ENCODE results near the gene CCM2L.

Gene CCM2L

GRCh38 chr20:32010101-32010500, at the start of gene CCM2L:
Gene CCM2L (plus strand): TSS chr20:32010438. CDS start chr20:32010455, 17 bp downstream.
- no peak for DNase-seq

DNA sequence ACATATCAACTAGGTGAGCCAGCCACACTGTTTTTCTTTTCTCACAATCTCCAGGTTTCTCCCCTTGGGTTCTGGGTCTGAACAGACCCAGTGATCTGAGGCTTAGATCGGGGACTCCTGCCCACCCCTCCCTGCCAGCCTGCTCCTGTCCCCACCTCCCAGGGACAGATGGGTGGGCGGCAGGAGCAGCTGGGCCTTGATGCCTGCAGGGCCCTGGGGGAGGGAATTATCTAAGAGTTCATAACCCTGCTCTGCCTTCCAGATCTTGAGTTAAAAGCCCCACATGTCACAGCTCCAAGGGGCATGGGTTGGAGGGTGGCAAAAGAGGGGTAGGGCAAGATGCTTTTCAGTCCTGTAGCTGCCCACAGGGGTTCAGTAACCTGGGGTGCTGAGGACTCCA, 47.5 kb upstream of the CCM2L start:
- no peak for DNase-seq

DNA sequence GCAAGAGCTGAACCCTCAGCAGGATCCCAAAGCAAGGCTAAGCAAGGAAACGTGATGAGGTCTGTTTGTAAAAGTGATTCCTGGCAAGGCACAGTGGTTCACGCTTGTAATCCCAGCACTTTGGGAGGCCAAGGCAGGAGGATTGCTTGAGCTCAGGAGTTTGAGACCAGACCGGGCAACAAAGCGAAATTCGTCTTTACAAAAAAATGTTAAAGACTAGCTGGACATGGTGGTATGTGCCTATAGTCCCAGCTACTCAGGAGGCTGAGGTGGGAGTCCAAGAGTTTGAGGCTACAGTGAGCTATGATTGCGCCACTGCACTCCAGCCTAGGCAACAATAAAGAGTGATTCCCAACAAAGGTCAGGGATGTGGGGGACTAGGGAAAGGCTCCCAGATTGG, 46.3 kb upstream of the CCM2L start:
- DNase-seq = no peak

DNA sequence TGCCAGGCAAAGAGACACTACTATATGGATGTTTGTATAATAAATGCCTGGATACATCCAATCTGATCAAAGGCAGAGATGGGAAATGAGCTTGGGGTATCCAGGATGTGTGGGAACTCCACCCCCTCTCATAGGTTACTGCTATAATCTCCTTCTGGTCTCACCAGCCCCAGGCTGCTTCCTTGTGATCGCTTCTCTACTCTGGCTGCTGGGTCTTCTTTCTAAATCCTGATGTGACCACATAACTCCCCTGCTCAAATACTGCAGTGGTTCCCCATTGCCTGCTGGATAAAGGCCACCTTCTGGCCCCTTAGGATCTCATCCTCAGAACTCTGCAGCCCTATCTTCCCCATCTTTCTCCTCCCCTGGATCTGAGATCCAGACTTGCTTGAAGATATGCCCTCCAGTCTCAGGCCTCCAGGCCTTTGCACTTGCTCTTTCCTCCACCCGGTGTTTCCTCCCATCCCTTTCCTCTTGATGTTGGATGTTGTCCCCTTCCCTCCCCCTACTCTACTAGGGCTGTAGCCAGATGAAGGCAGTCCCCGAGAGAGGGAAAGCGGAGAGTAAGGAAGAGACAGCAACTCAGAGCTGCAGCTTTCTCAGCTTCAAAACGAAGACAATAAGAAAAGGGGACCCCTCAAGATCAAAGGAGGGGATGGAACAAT, 43.1 kb upstream of the CCM2L start:
- peak; percentile 31 for DNase-seq

GRCh38 chr20:31967830-31968249, 42.4 kb upstream of the CCM2L start, which contains the start of gene XKR7:
Gene XKR7 (plus strand): TSS chr20:31968151. CDS start chr20:31968176, 25 bp downstream.
- DNase-seq = peak; percentile 73

DNA sequence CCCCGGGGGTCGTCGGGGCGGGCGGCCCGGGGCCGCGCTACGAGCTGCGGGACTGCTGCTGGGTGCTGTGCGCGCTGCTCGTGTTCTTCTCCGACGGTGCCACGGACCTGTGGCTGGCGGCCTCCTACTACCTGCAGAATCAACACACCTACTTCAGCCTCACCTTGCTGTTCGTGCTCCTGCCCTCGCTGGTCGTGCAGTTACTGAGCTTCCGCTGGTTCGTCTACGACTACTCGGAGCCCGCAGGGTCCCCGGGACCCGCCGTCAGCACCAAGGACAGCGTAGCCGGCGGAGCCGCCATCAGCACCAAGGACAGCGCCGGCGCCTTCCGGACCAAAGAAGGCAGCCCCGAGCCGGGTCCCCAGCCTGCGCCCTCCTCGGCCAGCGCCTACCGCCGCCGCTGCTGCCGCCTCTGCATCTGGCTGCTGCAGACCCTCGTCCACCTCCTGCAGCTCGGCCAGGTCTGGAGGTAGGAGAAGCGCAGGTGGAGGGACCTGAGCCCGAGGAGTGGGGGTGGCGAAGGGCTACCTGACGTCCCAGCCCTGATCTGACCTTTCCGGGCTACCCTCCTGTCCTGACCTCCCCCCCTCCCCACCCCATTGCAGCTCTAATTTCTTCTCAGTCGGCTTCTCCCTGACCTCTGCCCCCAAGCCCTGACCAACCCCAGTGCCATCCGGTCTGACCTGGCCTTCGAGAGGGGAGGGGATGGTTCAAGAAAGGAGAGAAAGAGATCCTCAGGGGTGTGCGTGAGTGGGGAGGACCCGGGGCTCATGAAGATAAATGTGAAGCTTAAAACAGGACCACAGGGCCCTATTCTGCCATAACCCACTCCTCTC, 41.7 kb upstream of the CCM2L start:
- DNase-seq = peak; percentile 27

DNA sequence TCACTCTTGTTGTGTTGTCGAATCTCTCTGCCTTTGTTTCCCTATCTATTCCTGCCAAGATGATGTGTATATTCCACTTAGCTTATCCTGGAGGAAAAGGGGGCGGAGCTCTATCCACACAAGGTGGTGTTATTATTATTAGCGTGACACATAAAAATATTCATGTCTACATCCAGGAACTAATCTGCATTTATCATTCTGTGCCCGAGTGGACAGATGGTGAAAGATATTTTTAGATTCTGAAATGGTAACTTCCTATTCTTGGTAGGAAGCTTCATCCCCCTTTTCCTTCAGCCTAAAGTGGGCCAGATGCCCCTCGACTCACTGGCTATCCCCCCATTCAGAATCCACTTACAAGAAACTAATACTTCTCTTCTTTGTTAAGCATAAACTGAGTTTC, 40.2 kb upstream of the CCM2L start:
- no peak for DNase-seq

- DNase-seq = no peak
These were observed 37.7 kb upstream of the CCM2L start for GRCh38 chr20:31972471-31973021.

GRCh38 chr20:31974296-31974695, 35.9 kb upstream of the CCM2L start:
- no peak for DNase-seq

DNA sequence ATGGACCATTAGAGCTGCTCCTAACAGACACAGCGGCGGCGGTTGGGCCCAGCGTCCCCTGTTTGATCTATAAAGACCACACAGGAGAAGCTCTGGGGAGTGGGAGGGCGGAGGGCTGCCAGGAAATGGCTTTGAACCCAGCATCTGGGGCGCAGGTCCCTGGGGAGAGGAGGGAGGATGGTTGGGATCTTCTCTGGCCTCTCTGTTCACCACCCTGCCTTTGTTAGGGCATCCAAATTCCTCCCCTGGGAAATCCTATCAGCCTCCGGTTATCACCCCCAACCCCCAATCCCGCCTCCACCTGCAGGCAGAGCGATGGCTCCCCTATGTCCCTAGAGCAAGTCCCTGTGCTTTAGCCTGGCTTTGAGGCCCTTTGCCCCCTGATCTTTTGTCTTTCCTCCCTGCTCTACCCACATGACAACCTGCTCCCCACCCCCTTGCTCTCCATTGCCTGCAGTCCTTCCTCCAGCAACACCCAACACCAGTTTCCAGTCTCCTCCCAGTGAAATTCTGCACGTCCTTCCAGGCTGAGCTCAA, 35.2 kb upstream of the CCM2L start:
- no peak for DNase-seq

- DNase-seq = no peak
These were observed 34.4 kb upstream of the CCM2L start for GRCh38 chr20:31975874-31976273.

GRCh38 chr20:31977080-31977479, 33.2 kb upstream of the CCM2L start:
- DNase-seq = no peak

DNA sequence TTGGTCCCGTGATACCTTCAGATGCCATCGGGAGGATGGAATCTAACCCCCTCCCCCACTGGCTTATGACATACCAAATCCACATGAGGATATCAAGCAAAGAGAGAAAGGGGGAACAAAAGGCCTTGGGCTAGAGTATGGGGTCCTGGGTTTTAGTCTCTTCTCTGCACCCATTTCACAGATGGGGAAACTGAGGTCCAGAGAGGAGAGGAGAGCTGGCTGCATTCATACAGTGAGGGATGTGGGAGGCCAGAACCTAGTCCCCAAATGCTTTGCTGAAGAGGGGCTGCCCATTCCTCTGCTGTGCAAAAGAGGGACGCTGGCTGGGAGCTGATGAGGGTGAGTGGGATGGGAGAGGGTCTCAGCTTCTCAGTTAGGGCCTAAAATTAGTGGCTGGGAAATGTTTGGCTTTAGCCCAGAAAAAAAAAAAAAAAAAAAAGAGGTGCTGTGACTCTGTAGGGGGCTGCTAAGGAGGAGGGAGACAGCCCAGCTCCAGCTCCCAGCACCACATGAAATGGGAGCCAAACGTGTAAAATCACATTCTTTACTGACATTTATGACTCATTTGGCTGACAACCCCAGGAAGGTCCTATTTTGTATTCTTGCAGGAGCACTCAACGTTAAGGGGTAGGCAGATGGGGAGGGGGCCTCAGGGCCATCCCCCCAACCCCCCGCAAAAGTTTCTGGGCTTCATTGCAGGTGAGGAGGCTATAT, 30.4 kb upstream of the CCM2L start:
- DNase-seq = no peak

DNA sequence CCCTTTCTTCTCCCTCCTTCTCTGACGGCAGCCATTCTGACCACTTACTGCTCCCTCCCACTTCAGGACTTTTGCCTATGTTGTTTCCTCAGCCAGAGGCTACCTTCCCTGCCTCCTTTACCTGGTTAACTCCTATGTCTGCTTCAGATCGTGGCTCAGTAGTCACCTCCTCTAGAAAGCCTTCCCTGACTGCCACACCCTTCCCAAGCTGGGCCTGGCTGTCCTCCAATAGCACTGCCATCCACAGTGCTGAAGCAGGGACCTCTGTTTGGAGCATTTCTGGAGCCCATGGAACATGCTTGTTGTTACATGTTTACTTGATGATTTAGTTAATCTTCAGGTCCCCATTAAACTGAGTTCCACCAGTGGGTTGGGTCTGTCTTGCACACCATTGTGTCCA, 28.5 kb upstream of the CCM2L start:
- DNase-seq = no peak

DNA sequence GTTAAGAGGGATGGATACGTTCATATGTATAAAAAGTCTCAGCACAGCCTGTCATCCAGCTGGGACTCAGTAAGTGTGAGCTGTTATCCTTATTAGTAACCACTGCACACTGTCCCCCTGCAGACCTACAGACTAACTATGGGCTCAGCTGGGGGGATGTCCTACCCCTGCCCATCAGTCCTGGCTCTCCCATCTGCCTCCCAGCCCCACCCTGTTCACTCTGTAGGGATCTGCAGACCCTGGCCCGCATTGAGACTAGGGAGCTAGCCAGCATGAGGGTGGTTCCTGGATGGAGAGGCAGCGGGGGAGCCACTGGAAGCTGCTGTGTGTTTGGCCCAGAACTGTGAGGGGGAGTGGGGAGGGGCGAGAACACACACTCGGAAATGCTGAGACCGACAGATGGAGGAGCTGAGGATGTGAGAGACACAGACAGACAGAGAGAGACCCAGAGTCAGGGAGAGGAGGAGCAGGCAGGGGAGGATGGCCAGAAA, 25.2 kb upstream of the CCM2L start:
- DNase-seq = no peak

- DNase-seq = no peak
These were observed 22.5 kb upstream of the CCM2L start for GRCh38 chr20:31987744-31988143.

DNA sequence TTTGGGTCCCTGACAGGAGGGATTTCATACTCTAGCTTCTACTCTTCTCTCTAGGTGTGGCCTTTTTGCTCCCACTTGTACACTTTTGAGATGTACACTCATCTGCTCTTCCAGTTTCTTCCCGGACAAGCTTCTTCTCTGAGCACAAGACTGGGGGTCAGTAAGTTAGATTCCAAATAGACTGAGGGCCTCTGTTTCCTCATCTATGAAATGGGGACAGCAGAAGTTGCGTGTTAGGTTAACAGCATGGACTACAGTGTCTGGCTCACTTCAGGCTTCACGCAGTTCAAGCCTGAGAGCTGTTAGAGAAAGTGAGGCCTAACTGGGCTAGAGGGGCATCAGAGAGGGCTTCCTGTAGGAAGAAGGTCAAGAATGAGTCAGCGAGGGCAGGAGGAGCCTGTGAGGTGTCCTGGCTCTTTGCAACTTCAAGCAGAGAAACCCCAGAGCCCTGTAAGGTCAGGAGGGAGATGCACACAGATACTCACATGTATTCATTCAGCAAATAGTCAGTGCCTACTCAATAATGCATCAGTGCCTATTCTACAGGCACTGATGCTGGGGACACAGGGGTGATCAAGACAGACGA, 21.7 kb upstream of the CCM2L start:
- DNase-seq = no peak

DNA sequence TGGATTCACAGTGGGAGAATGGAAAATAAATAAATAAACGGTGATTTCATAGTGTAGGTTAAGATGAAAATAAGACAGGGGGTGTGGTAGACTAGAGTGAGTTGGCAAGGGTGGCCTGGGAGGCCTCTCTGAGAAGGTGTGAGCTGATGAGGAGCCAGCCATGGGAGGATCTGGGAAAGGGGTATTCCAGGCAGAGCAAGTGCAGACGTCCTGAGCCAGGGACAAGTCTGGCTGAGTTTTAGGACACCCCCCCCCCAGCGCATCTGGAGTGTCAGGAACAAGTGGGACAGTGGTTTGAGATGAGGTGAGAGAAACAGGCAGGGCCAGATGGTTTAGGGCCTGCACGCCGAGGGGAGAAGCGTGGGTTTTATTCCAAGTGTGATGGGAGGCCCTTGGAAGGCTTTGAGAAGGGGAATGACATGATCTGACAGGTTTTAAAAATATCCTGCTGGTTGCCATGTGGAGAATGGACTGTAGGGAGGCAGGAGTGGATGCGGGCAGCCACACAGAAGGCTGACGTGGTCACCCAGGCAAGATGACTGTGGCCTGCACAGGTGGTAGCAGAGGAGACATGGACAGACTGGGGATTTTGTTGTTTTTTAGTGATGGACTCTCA, 21.1 kb upstream of the CCM2L start:
- DNase-seq = no peak

DNA sequence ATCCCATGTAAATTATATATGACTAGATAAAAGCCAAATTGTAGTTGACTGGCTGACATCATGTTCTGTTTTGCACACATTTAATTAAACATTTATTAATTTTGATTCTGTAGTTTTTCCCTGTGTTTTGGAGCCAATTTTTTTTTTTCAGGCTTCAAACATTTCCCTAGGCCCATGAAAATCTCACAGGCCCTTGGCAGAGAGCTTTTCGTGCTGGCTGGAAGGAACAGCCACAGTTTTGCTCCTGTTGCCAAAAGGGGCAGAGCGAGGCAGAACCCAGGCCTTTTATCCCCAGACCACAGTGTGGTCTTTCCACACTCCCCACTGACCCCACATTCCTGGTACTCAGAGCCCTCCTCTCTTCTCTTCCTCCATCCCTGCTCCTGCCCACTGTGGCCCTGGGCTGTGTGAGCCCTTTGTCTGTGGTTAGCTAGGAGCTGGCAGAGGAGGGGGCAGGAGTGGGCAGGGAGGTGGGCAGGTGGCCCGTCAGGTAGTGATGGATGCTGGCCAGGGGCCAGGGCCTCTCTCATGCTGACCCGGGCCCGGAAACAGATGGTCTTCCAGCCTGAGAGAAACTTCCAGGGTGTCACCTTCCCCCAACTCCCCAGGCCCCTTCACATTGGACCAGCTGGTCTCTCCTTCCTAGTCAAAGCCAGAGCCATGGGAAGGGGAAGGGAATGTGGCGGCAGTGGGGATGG, 19.4 kb upstream of the CCM2L start:
- DNase-seq = no peak

GRCh38 chr20:31991339-31991705, 18.9 kb upstream of the CCM2L start:
- DNase-seq = no peak

DNA sequence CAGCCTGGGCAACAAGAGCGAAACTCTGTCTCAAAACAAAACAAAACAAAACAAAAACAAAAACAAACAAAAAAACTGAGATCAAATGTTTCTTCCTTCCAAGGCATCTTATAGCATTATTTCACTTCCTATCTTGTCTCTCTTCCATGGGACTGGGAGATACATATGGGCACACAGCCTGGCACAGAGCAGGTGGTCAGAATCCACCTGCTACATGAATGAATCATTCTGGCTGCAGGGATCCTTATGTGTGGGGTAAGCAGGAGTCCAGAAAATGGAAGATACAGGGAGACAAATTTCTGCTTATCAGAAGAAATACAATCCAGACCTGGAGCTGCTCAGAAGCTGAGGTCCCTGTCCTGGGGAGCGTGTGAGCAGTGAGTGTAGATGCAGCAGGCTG, 18.2 kb upstream of the CCM2L start:
- no peak for DNase-seq

GRCh38 chr20:31996996-31997395, 13.2 kb upstream of the CCM2L start:
- no peak for DNase-seq
